Adipocyte (in vitro differentiated cells): ENCODE measurements around the gene CDRT4.

Source experiments
- DNase-seq: peaks from one replicate; pipeline ENCODE4 v3.0.0-alpha.2; 2015; ENCODE audit warnings: low read depth
- H3K27me3 ChIP-seq: replicated peaks from 2 replicates; pipeline ENCODE4 v1.7.0; 2013; ENCODE audit warnings: mild to moderate bottlenecking, low read length, moderate library complexity; ENCODE audit not compliant: control insufficient read depth, insufficient read depth
- H3K36me3 ChIP-seq: 2 replicates; pipeline ENCODE4 v1.7.0; 2013; ENCODE audit warnings: low read length, mild to moderate bottlenecking, moderate library complexity; ENCODE audit not compliant: control insufficient read depth, insufficient read depth, severe bottlenecking
- H3K4me1 ChIP-seq: 2 replicates; pipeline ENCODE4 v1.7.0; 2013; ENCODE audit warnings: mild to moderate bottlenecking, low read length, moderate library complexity; ENCODE audit not compliant: control insufficient read depth, insufficient read depth
- H3K4me3 ChIP-seq: 2 replicates; pipeline ENCODE4 v1.7.0; 2013; ENCODE audit warnings: mild to moderate bottlenecking, low read length, moderate library complexity
- H3K9ac ChIP-seq: 2 replicates; pipeline ENCODE4 v1.7.0; 2013; ENCODE audit warnings: mild to moderate bottlenecking, low read length, moderate library complexity
- H3K9me3 ChIP-seq: 2 replicates; pipeline ENCODE4 v1.7.0; 2013; ENCODE audit warnings: mild to moderate bottlenecking, low read length, moderate library complexity; ENCODE audit not compliant: control insufficient read depth

CDRT4 gene

DNA sequence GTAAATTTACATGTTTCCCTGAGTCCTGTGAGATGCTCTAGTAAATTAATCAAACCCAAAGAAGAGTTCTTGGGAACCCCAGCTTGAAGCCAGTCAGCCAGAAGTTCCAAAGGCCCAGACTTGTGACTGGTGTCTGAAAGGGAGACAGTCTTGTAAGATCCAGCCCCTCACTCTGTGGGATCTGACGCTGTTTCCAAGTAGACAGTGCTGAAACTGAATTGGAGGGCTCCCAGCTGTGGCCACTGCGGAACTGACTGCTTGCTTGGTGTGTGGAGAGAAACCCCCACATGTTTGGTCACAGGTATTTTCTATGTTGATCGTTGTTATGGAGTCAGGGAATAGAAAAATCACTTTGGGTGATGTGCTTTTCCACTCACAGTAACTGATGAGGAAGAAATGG is 5.5 kb upstream of the CDRT4 start:
- Histone ChIP-seq H3K9ac (no peak overlapping the region), H3K27me3 (no peaks in the 10 kb centered on the region), H3K4me1 (peaks cover 28% of the 10 kb centered on the region), H3K4me3 (no peak overlapping the region), H3K9me3 (no peaks in the 10 kb centered on the region), H3K36me3 (no peaks in the 10 kb centered on the region)
- no peak for DNase-seq

GRCh38 chr17:15470536-15470935 is 3.1 kb upstream of the CDRT4 start:
- H3K9me3 ChIP-seq: no peaks in the 10 kb centered on the region
- peaks cover 14% of the 10 kb centered on the region for H3K4me1 ChIP-seq
- no peaks in the 10 kb centered on the region for H3K27me3 ChIP-seq
- DNase-seq: no peak
- H3K36me3 ChIP-seq: no peaks in the 10 kb centered on the region
- no peak overlapping the region for H3K4me3 ChIP-seq
- no peak overlapping the region for H3K9ac ChIP-seq

- Histone ChIP-seq H3K4me3 (no peak overlapping the region), H3K4me1 (peaks cover 6% of the 10 kb centered on the region), H3K36me3 (no peaks in the 10 kb centered on the region), H3K9ac (no peak overlapping the region), H3K27me3 (no peaks in the 10 kb centered on the region), H3K9me3 (no peaks in the 10 kb centered on the region)
- DNase-seq: no peak
Observed at GRCh38 chr17:15469260-15469659, 1.8 kb upstream of the CDRT4 start.

- H3K36me3 ChIP-seq: no peaks in the 10 kb centered on the region
- no peaks in the 10 kb centered on the region for H3K9me3 ChIP-seq
- no peak overlapping the region for H3K9ac ChIP-seq
- no peaks in the 10 kb centered on the region for H3K27me3 ChIP-seq
- H3K4me3 ChIP-seq: no peak overlapping the region
- H3K4me1 ChIP-seq: peaks cover 11% of the 10 kb centered on the region
- DNase-seq: no peak
Observed at GRCh38 chr17:15468126-15468525, 705 bp upstream of the CDRT4 start.

DNA sequence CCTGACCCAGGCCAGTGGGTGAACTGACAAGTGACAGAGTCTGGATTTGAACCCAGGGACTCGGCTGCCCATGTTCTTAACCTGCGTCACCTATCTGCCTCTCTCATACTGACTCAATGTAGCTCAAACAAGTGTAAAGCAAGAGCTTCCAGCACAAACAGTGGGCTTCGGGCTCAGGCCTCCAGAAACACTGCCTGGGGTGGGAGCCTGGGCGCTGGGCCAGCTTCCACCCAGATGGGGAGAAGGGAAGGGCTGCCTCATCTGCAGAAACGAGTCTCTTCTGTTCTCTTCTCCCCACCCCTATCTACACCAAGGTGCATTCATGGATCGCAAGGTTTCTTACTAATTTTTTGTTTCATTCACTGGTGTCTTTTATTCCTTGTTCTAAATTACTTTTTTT is 1.3 kb downstream of the CDRT4 start:
- Histone ChIP-seq H3K9me3 (no peaks in the 10 kb centered on the region), H3K4me1 (peaks cover 17% of the 10 kb centered on the region), H3K9ac (no peak overlapping the region), H3K27me3 (no peaks in the 10 kb centered on the region), H3K36me3 (no peaks in the 10 kb centered on the region), H3K4me3 (no peak overlapping the region)
- DNase-seq: no peak

DNA sequence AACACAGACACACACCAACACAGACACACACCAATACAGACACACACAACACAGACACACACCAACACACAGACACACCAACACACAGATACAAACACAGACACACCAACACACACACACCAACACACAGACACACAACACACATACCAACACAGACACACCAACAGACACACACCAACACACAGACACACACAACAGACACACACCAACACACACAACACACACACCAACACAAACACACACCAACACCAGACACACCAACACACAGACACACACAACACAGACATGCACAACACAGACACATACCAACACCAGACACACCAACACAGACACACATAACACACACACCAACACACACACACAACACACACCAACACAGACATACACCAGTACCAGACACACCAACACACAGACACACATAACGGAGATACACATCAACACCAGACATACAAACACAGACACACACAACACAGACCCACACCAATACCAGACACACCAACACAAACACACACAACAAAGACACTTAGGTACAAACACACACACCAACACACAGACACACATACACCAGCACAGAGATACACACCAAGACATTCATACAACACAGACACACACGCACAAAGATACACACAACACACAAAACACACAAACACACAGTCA is 2.2 kb downstream of the CDRT4 start:
- Histone ChIP-seq H3K9ac (peak overlapping the region; percentile 1), H3K9me3 (no peaks in the 10 kb centered on the region), H3K4me3 (no peak overlapping the region), H3K4me1 (peaks cover 17% of the 10 kb centered on the region), H3K27me3 (no peaks in the 10 kb centered on the region), H3K36me3 (no peaks in the 10 kb centered on the region)
- no peak for DNase-seq

GRCh38 chr17:15464231-15464985 is 3.0 kb downstream of the CDRT4 start:
- H3K36me3 ChIP-seq: no peaks in the 10 kb centered on the region
- no peaks in the 10 kb centered on the region for H3K9me3 ChIP-seq
- peak overlapping the region; percentile 1 for H3K9ac ChIP-seq
- DNase-seq: no peak
- peaks cover 17% of the 10 kb centered on the region for H3K4me1 ChIP-seq
- H3K27me3 ChIP-seq: no peaks in the 10 kb centered on the region
- H3K4me3 ChIP-seq: no peak overlapping the region

GRCh38 chr17:15462976-15463772 is 4.2 kb downstream of the CDRT4 start:
- H3K9ac ChIP-seq: peak overlapping the region; percentile 18
- H3K36me3 ChIP-seq: no peaks in the 10 kb centered on the region
- no peaks in the 10 kb centered on the region for H3K27me3 ChIP-seq
- peaks cover 27% of the 10 kb centered on the region for H3K4me1 ChIP-seq
- no peaks in the 10 kb centered on the region for H3K9me3 ChIP-seq
- DNase-seq: peak; percentile 89
- no peak overlapping the region for H3K4me3 ChIP-seq

DNA sequence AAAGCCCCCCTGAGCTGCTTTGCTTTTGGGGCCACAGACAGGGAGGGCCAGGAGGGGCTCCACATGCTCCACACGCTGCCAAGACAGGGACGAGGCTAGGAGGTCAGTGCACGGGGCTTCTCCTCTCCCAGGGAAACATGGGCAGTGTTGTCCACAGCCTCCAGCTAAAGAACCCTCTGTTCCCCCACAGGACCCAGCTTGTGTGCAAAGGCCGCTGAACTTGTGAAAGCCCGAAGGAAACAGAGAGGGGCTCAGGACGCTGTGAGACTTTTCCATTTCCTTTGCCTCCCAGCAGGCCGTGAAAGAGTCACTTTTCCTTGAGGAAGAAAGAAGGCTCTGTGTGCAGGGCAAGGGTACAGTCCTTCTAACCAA is 9.7 kb downstream of the CDRT4 start:
- Histone ChIP-seq H3K4me1 (peaks cover 53% of the 10 kb centered on the region), H3K9me3 (peaks cover 9% of the 10 kb centered on the region), H3K27me3 (no peaks in the 10 kb centered on the region), H3K36me3 (no peaks in the 10 kb centered on the region), H3K9ac (peak overlapping the region; percentile 74), H3K4me3 (peak overlapping the region; percentile 48)
- DNase-seq: no peak

DNA sequence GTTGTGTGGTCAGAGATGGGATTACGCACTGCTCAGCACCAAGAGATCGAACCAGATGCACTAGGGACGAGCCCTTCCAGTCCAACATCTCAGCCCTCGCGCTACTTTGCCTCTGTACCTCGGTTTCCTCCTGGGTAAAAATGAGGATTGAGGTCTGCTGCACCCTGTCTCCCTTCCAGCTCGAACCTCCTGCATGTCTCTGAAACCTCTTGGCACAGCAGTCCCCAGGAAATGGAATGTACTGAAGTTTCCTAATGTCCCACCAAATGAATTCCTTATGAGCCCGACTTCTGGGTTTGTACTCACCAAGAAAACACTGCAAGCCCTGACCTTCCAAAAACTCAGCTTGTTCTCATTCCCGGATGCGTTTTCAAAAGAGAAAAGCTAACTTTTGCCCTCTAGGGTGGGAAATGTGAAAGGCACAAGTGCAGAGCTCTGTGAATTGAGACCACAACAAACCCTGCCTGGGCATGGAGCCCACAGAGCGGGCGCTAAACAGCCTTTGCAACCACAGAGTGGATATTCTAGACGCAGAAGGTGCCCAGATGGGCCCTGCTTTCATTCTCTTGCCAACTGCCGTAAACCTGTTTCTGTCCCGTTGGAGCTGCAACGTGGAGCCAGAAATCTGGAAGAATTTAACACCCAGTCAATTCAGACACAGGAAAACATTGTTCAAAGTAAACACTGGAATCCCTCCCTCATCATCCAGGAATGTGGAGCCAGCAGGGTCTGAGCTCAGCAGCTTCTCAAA is 10.3 kb downstream of the CDRT4 start:
- H3K27me3 ChIP-seq: no peaks in the 10 kb centered on the region
- H3K9me3 ChIP-seq: peaks cover 9% of the 10 kb centered on the region
- H3K4me3 ChIP-seq: peak overlapping the region; percentile 48
- H3K9ac ChIP-seq: peak overlapping the region; percentile 74
- peak; percentile 90 for DNase-seq
- peaks cover 56% of the 10 kb centered on the region for H3K4me1 ChIP-seq
- H3K36me3 ChIP-seq: no peaks in the 10 kb centered on the region

DNA sequence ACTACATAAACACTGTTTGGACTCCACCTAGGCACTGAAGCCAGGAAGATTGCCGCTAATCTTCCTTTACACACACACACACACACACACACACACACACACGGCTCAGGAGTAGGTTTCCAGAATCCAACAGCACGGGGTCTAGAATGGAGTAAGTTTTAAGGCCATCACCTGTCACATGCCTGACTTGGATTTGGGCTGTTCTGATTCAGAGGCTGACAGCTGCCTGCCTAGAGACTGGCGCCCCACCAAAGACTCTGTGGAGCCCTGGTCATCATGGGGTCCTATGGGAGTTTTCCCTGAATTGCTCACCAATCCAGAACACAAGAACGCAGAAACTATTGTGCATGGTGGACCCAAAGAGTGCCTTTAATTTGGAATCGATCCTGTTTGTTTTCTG is 10.9 kb downstream of the CDRT4 start:
- H3K4me1 ChIP-seq: peaks cover 63% of the 10 kb centered on the region
- DNase-seq: peak; percentile 21
- peak overlapping the region; percentile 48 for H3K4me3 ChIP-seq
- peak overlapping the region; percentile 74 for H3K9ac ChIP-seq
- peaks cover 9% of the 10 kb centered on the region for H3K9me3 ChIP-seq
- H3K36me3 ChIP-seq: no peaks in the 10 kb centered on the region
- H3K27me3 ChIP-seq: no peaks in the 10 kb centered on the region
